MCF 10A (cell line): ENCODE measurements around the gene OSBPL3. TPM values are rescaled to one million over a fixed set of nuclear protein-coding genes. Genes with fewer than 3 reads are reported as not detected.
A peak's percentile ranks its signal among the peaks of the same experiment; 100 is the strongest.

ENCODE experiments used
- BruUV-seq: library from RNA; stranded (reverse); fragments of 400-500 nt; replicated peaks from 2 replicates; lab custom pipeline; 2021; lab: Mats Ljungman, UMichigan
- CTCF ChIA-PET: fragments of 300-600 bp; sonication (Branson Sonifier 250); formaldehyde crosslinking; extraction: SDS; loops from one replicate; lab custom pipeline; 2021; ENCODE audit warnings: antibody characterized with exemption, inconsistent platforms; lab: Yijun Ruan, JAX
- POLR2A ChIA-PET: fragments of 300-600, 350-650 bp; sonication (Branson Sonifier 250); formaldehyde crosslinking; extraction: SDS; loops from one replicate; lab custom pipeline; 2020; ENCODE audit warnings: antibody characterized with exemption, inconsistent platforms; lab: Yijun Ruan, JAX
- DNase-seq: peaks from one replicate; pipeline ENCODE4 v3.0.0-alpha.2; 2018; ENCODE audit not compliant: unreplicated experiment
- H3K27ac Mint-ChIP-seq: one replicate; pipeline ENCODE4 v1.8.0; 2022; ENCODE audit warnings: mild to moderate bottlenecking, low read depth, mixed read lengths; ENCODE audit not compliant: unreplicated experiment
- H3K27me3 Mint-ChIP-seq: one replicate; pipeline ENCODE4 v1.8.0; 2022; ENCODE audit warnings: mixed read lengths; ENCODE audit not compliant: insufficient read depth, unreplicated experiment
- H3K36me3 Mint-ChIP-seq: one replicate; pipeline ENCODE4 v1.8.0; 2022; ENCODE audit warnings: mild to moderate bottlenecking, moderate library complexity, mixed read lengths; ENCODE audit not compliant: insufficient read depth, unreplicated experiment
- H3K4me1 Mint-ChIP-seq: one replicate; pipeline ENCODE4 v1.8.0; 2022; ENCODE audit warnings: mixed read lengths; ENCODE audit not compliant: insufficient read depth, unreplicated experiment
- H3K4me3 Mint-ChIP-seq: one replicate; pipeline ENCODE4 v1.8.0; 2022; ENCODE audit warnings: mild to moderate bottlenecking, moderate library complexity, mixed read lengths; ENCODE audit not compliant: unreplicated experiment
- H3K9me3 Mint-ChIP-seq: one replicate; pipeline ENCODE4 v1.8.0; 2022; ENCODE audit warnings: mixed read lengths; ENCODE audit not compliant: unreplicated experiment
- CTCF ChIP-seq: fragments of 200-600 bp; IDR thresholded peaks from one replicate; pipeline ENCODE4 v1.8.0; 2022; ENCODE audit warnings: antibody characterized with exemption, mild to moderate bottlenecking; ENCODE audit not compliant: unreplicated experiment
- intact Hi-C: fragments of 100-400 bp; cut with micrococcal nuclease; formaldehyde crosslinking; loops from 2 replicates; pipeline ENCODE4 v1.14.1; 2022
- total RNA-seq: library from RNA; stranded (reverse); gene quantifications from 2 replicates; pipeline ENCODE4 v1.2.3, GENCODE V29; 2022

Gene OSBPL3
- total RNA-seq, 1 experiment from 2014 or later: 33.8 TPM

GRCh38 chr7:24800667-24801066 is 179.3 kb downstream of the OSBPL3 start:
- CTCF ChIA-PET: interaction anchor here (0.7 to 3.2 kb wide), 7 partner anchors 11 to 298 kb away, joined by 3 to 27 read pairs (median 5); no protein-coding TSS in a partner anchor
- H3K4me3 Mint-ChIP-seq: no peak overlapping the region
- intact Hi-C loops: no loop called here
- no peak for TF ChIP-seq CTCF
- DNase-seq: no peak
- POLR2A ChIA-PET: interaction anchor here (1.1 kb wide), 1 partner anchor 9 kb away, joined by 4 read pairs; no protein-coding TSS in a partner anchor
- no peaks in the 10 kb centered on the region for H3K9me3 Mint-ChIP-seq
- H3K27me3 Mint-ChIP-seq: no peaks in the 10 kb centered on the region
- H3K36me3 Mint-ChIP-seq: peaks cover 77% of the 10 kb centered on the region
- H3K27ac Mint-ChIP-seq: no peak overlapping the region
- H3K4me1 Mint-ChIP-seq: no peaks in the 10 kb centered on the region
- BruUV-seq: no TSS peak

GRCh38 chr7:24800073-24800472 is 179.9 kb downstream of the OSBPL3 start:
- H3K4me1 Mint-ChIP-seq: no peaks in the 10 kb centered on the region
- DNase-seq: no peak
- CTCF ChIA-PET: interaction anchor here (0.7 to 2.7 kb wide), 4 partner anchors 20 to 298 kb away, joined by 3 to 9 read pairs (median 4); no protein-coding TSS in a partner anchor
- no peak overlapping the region for H3K4me3 Mint-ChIP-seq
- intact Hi-C loops: no loop called here
- BruUV-seq: no TSS peak
- no peaks in the 10 kb centered on the region for H3K27me3 Mint-ChIP-seq
- no peak overlapping the region for H3K27ac Mint-ChIP-seq
- no peaks in the 10 kb centered on the region for H3K9me3 Mint-ChIP-seq
- TF ChIP-seq CTCF: no peak
- POLR2A ChIA-PET: interaction anchor here (1.2 kb wide), 1 partner anchor 9 kb away, joined by 4 read pairs; no protein-coding TSS in a partner anchor
- H3K36me3 Mint-ChIP-seq: peaks cover 77% of the 10 kb centered on the region

- no peaks in the 10 kb centered on the region for H3K4me1 Mint-ChIP-seq
These were observed 180.5 kb downstream of the OSBPL3 start for GRCh38 chr7:24799506-24799905.

GRCh38 chr7:24798261-24798660 is 181.7 kb downstream of the OSBPL3 start:
- no TSS peak for BruUV-seq
- Mint-ChIP-seq H3K4me1 (no peaks in the 10 kb centered on the region), H3K27ac (no peak overlapping the region), H3K27me3 (no peaks in the 10 kb centered on the region), H3K9me3 (no peaks in the 10 kb centered on the region), H3K4me3 (no peak overlapping the region), H3K36me3 (peaks cover 69% of the 10 kb centered on the region)
- POLR2A ChIA-PET: no interaction called here
- no peak for TF ChIP-seq CTCF
- CTCF ChIA-PET: interaction anchor here (0.8 kb wide), 1 partner anchor 25 kb away, joined by 5 read pairs; no protein-coding TSS in a partner anchor
- intact Hi-C loops: no loop called here
- DNase-seq: no peak

More at GRCh38 chr7:24799506-24799905, 180.5 kb downstream of the OSBPL3 start:
- BruUV-seq: TSS peak; percentile 13
- no peak for TF ChIP-seq CTCF
- H3K4me3 Mint-ChIP-seq: no peak overlapping the region
- no peaks in the 10 kb centered on the region for H3K27me3 Mint-ChIP-seq
- no peaks in the 10 kb centered on the region for H3K9me3 Mint-ChIP-seq
- peaks cover 76% of the 10 kb centered on the region for H3K36me3 Mint-ChIP-seq
- H3K27ac Mint-ChIP-seq: no peak overlapping the region
- CTCF ChIA-PET: interaction anchor here (0.7 to 1.3 kb wide), 3 partner anchors 11 to 298 kb away, joined by 3 to 4 read pairs (median 3); no protein-coding TSS in a partner anchor
- DNase-seq: no peak
- intact Hi-C loops: no loop called here
- POLR2A ChIA-PET: interaction anchor here (1.2 kb wide), 1 partner anchor 10 kb away, joined by 4 read pairs; no protein-coding TSS in a partner anchor
